Progenitor cell of endocrine pancreas (in vitro differentiated cells): ENCODE results near the gene TTLL4. TPM values are rescaled to one million over a fixed set of nuclear protein-coding genes. Genes with fewer than 3 reads are reported as not detected.
A peak's percentile ranks its signal among the peaks of the same experiment; 100 is the strongest.
"Not testable (repeated sequence)": the region's sequence is repeated elsewhere in the genome, so short reads cannot be mapped to it uniquely, and the experiment has no call there.

Source experiments
- DNase-seq: peaks from one replicate; pipeline ENCODE4 v3.0.0; 2021; ENCODE audit warnings: low spot score; ENCODE audit not compliant: unreplicated experiment
- H3K27ac Mint-ChIP-seq: 2 replicates; pipeline ENCODE4 v1.8.0; 2021; ENCODE audit warnings: mild to moderate bottlenecking, moderate library complexity, mixed read lengths
- H3K27me3 Mint-ChIP-seq: 2 replicates; pipeline ENCODE4 v1.8.0; 2021; ENCODE audit warnings: mixed read lengths
- H3K36me3 Mint-ChIP-seq: 2 replicates; pipeline ENCODE4 v1.8.0; 2022; ENCODE audit warnings: mixed read lengths; ENCODE audit not compliant: insufficient read depth
- H3K4me1 Mint-ChIP-seq: 2 replicates; pipeline ENCODE4 v1.8.0; 2021; ENCODE audit warnings: low read depth, mixed read lengths
- H3K4me3 Mint-ChIP-seq: 2 replicates; pipeline ENCODE4 v1.8.0; 2021; ENCODE audit warnings: low read depth, mild to moderate bottlenecking, moderate library complexity, mixed read lengths
- H3K9me3 Mint-ChIP-seq: 2 replicates; pipeline ENCODE4 v1.8.0; 2021; ENCODE audit warnings: low read depth, mixed read lengths
- total RNA-seq: library from RNA; stranded (reverse); gene quantifications from 2 replicates; pipeline ENCODE4 v1.2.1, GENCODE V29; 2021
- TF ChIP-seq, protein P1 (sequence below): fragments of 200-600 bp; sonication (generic); IDR thresholded peaks from one replicate; pipeline ENCODE4 v1.5.0; 2021; ENCODE audit warnings: antibody characterized with exemption, mild to moderate bottlenecking; ENCODE audit not compliant: unreplicated experiment

The TTLL4 gene
- total RNA-seq, 1 donor from 2014 or later: 93.4 TPM

DNA sequence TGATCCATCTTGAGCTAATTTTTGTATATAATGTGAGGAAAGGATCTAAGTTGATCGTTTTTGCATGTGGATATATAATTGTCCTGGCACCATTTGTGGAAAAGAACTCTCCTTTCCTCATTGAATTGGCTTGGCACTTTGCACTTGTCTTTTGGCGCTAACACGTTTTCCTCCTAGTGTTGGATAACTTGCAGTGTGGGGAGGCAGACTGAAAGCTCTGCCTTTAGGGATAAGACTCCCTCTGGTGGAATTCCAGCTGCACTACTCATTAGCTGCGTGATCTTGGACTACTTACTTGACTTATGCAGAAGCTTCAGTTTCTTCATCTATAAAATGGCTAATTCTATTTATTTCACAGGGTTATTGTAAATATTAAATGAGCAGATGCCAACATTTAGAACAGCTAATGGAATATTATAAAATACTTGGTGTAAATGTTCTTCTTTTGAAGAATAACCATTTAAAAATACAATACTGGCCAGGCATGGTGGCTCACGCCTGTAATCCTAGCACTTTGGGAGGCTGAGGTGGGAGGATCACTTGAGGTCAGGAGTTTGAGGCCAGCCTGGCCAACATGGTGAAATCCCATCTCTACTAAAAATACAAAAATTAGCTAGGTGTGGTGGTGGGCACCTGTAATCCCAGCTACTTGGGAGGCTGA, 23.1 kb upstream of the TTLL4 start:
- H3K36me3 Mint-ChIP-seq: peaks cover 16% of the 10 kb centered on the region
- H3K27ac Mint-ChIP-seq, H3K4me3 Mint-ChIP-seq, H3K4me1 Mint-ChIP-seq, H3K9me3 Mint-ChIP-seq, H3K27me3 Mint-ChIP-seq: not testable (repeated sequence)
- peak; percentile 17 for DNase-seq
- TF ChIP-seq, protein P1, sequence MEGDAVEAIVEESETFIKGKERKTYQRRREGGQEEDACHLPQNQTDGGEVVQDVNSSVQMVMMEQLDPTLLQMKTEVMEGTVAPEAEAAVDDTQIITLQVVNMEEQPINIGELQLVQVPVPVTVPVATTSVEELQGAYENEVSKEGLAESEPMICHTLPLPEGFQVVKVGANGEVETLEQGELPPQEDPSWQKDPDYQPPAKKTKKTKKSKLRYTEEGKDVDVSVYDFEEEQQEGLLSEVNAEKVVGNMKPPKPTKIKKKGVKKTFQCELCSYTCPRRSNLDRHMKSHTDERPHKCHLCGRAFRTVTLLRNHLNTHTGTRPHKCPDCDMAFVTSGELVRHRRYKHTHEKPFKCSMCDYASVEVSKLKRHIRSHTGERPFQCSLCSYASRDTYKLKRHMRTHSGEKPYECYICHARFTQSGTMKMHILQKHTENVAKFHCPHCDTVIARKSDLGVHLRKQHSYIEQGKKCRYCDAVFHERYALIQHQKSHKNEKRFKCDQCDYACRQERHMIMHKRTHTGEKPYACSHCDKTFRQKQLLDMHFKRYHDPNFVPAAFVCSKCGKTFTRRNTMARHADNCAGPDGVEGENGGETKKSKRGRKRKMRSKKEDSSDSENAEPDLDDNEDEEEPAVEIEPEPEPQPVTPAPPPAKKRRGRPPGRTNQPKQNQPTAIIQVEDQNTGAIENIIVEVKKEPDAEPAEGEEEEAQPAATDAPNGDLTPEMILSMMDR: peak; percentile 85

- Mint-ChIP-seq H3K36me3 (peaks cover 16% of the 10 kb centered on the region), H3K27ac (no peak overlapping the region)
- TF ChIP-seq, protein P1: no peak
These were observed 19.4 kb upstream of the TTLL4 start for GRCh38 chr2:218691234-218691633.

GRCh38 chr2:218694405-218695145, 16.1 kb upstream of the TTLL4 start:
- H3K4me3 Mint-ChIP-seq: no peak overlapping the region
- H3K27me3 Mint-ChIP-seq: no peaks in the 10 kb centered on the region
- H3K9me3 Mint-ChIP-seq: no peaks in the 10 kb centered on the region
- no peaks in the 10 kb centered on the region for H3K4me1 Mint-ChIP-seq
- H3K27ac Mint-ChIP-seq: no peak overlapping the region
- TF ChIP-seq, protein P1: no peak
- peaks cover 17% of the 10 kb centered on the region for H3K36me3 Mint-ChIP-seq
- DNase-seq: no peak

More at GRCh38 chr2:218691234-218691633, 19.4 kb upstream of the TTLL4 start:
- Mint-ChIP-seq H3K9me3 (no peaks in the 10 kb centered on the region), H3K4me1 (peaks cover 3% of the 10 kb centered on the region), H3K27me3 (no peaks in the 10 kb centered on the region), H3K4me3 (no peak overlapping the region)
- no peak for DNase-seq

- no peaks in the 10 kb centered on the region for H3K27me3 Mint-ChIP-seq
- TF ChIP-seq, protein P1: no peak
- H3K9me3 Mint-ChIP-seq: no peaks in the 10 kb centered on the region
- peak overlapping the region; percentile 77 for H3K27ac Mint-ChIP-seq
- H3K4me1 Mint-ChIP-seq: no peaks in the 10 kb centered on the region
- peaks cover 15% of the 10 kb centered on the region for H3K36me3 Mint-ChIP-seq
- no peak for DNase-seq
- no peak overlapping the region for H3K4me3 Mint-ChIP-seq
These were observed 11.8 kb upstream of the TTLL4 start for GRCh38 chr2:218698885-218699284.

DNA sequence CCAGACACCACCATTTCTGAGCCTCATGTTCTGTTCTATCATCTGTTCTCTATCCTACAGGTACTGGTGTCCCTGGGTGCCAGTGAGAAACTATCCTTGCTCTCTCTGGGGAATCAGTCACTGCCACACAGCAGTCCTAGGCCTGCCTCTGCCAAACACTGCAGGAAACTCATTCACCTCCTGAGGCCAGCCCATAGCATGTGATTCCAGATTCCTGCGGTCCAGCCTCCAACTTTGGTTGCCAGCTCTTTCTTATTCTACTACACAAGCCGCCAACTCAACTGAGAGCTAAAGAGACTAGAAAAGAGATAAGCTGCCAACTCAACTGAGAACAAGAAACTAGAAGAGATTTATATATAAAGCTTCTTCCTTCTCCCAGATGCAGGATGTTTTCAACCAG, 8.8 kb upstream of the TTLL4 start:
- Mint-ChIP-seq H3K9me3 (no peaks in the 10 kb centered on the region), H3K4me3 (no peak overlapping the region), H3K27me3 (no peaks in the 10 kb centered on the region), H3K36me3 (peaks cover 13% of the 10 kb centered on the region), H3K27ac (no peak overlapping the region), H3K4me1 (no peaks in the 10 kb centered on the region)
- no peak for DNase-seq
- TF ChIP-seq, protein P1: no peak
